Measurements from ENCODE around the gene EEF1G.

DNA sequence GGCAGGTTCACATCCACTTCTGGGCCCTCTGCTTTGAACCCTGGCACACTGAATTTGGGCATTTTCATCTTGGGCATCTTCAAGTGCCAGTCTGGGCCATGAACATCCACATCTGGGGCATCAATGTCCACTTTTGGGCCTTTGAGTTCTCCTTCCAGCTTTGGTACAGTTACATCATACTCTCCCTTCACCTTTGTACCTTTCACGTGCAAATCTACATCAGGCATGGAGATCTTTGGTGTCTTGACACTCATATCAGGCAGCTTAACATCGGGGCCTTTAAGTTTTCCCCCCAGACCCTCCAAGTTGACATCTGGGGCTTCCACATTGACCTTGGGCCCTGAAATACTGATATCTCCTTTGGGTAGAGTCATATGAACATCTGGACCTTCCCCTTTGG, 41.6 kb downstream of the EEF1G start:
- TF ChIP-seq, protein P1, sequence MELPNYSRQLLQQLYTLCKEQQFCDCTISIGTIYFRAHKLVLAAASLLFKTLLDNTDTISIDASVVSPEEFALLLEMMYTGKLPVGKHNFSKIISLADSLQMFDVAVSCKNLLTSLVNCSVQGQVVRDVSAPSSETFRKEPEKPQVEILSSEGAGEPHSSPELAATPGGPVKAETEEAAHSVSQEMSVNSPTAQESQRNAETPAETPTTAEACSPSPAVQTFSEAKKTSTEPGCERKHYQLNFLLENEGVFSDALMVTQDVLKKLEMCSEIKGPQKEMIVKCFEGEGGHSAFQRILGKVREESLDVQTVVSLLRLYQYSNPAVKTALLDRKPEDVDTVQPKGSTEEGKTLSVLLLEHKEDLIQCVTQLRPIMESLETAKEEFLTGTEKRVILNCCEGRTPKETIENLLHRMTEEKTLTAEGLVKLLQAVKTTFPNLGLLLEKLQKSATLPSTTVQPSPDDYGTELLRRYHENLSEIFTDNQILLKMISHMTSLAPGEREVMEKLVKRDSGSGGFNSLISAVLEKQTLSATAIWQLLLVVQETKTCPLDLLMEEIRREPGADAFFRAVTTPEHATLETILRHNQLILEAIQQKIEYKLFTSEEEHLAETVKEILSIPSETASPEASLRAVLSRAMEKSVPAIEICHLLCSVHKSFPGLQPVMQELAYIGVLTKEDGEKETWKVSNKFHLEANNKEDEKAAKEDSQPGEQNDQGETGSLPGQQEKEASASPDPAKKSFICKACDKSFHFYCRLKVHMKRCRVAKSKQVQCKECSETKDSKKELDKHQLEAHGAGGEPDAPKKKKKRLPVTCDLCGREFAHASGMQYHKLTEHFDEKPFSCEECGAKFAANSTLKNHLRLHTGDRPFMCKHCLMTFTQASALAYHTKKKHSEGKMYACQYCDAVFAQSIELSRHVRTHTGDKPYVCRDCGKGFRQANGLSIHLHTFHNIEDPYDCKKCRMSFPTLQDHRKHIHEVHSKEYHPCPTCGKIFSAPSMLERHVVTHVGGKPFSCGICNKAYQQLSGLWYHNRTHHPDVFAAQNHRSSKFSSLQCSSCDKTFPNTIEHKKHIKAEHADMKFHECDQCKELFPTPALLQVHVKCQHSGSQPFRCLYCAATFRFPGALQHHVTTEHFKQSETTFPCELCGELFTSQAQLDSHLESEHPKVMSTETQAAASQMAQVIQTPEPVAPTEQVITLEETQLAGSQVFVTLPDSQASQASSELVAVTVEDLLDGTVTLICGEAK (IDR thresholded peaks at IDR 0.05) = no peak
- TF ChIP-seq, protein P1 (CRISPR knock-in tag; IDR thresholded peaks at IDR 0.05) = no peak
- no peak for TF ChIP-seq ZNF350 (CRISPR knock-in tag; IDR thresholded peaks at IDR 0.05; ENCODE audit: borderline replicate concordance, low read depth)
- no peak for TF ChIP-seq RAD21 (CRISPR knock-in tag; IDR thresholded peaks at IDR 0.05)
- no peak for TF ChIP-seq SRY (CRISPR knock-in tag; IDR thresholded peaks at IDR 0.05)
- no peak for TF ChIP-seq KAT7 (CRISPR knock-in tag; IDR thresholded peaks at IDR 0.05; ENCODE audit: borderline replicate concordance)

All from HepG2 (cell line).